SK-N-SH treated with all-trans-retinoic acid at 6 μM for 48 hours (cell line): ENCODE results near the gene PDCD6IP.
"Not testable (repeated sequence)": the region's sequence is repeated elsewhere in the genome, so short reads cannot be mapped to it uniquely, and the experiment has no call there.

Source experiments
- ATAC-seq: fragments of 200-7000 bp; cut with Tn5 transposase; 3 replicates; pipeline ENCODE4 v1.9.1; 2020; ENCODE audit warnings: mild to moderate bottlenecking, moderate library complexity
- ARNTL ChIP-seq: fragments of 450-650 bp; formaldehyde crosslinking; IDR thresholded peaks from 2 replicates; pipeline ENCODE4 v1.5.0; 2020; ENCODE audit warnings: low read depth, mild to moderate bottlenecking, moderate library complexity, borderline replicate concordance
- BACH2 ChIP-seq: fragments of 250-450 bp; sonication (Bioruptor Pico); IDR thresholded peaks from 2 replicates; pipeline ENCODE4 v1.9.0; 2021; ENCODE audit warnings: mild to moderate bottlenecking, borderline replicate concordance
- CREB5 ChIP-seq: fragments of 250-450 bp; sonication (Bioruptor Pico); IDR thresholded peaks from 2 replicates; pipeline ENCODE4 v1.5.1; 2020; ENCODE audit warnings: low read depth, mild to moderate bottlenecking, moderate library complexity
- CSDC2 ChIP-seq: fragments of 250-450 bp; sonication (Bioruptor Pico); IDR thresholded peaks from 2 replicates; pipeline ENCODE4 v1.5.0; 2020; ENCODE audit warnings: mild to moderate bottlenecking, moderate library complexity
- CSRNP3 ChIP-seq: fragments of 250-450 bp; sonication (Bioruptor Pico); IDR thresholded peaks from 2 replicates; pipeline ENCODE4 v1.5.1; 2021; ENCODE audit warnings: mild to moderate bottlenecking, moderate library complexity
- ESRRG ChIP-seq: fragments of 250-450 bp; sonication (Bioruptor Pico); IDR thresholded peaks from 2 replicates; pipeline ENCODE4 v1.6.1; 2021; ENCODE audit warnings: mild to moderate bottlenecking
- GLIS3 ChIP-seq: fragments of 250-450 bp; sonication (Bioruptor Pico); IDR thresholded peaks from 2 replicates; pipeline ENCODE4 v1.5.0; 2020; ENCODE audit warnings: mild to moderate bottlenecking, moderate library complexity
- ISL1 ChIP-seq: fragments of 250-450 bp; sonication (Bioruptor Pico); IDR thresholded peaks from 2 replicates; pipeline ENCODE4 v2.1.2; 2022; ENCODE audit warnings: mild to moderate bottlenecking, moderate library complexity
- OSR1 ChIP-seq: fragments of 250-450 bp; sonication (Bioruptor Pico); IDR thresholded peaks from 2 replicates; pipeline ENCODE4 v1.8.0; 2022; ENCODE audit warnings: moderate library complexity, mild to moderate bottlenecking, inconsistent platforms
- POU6F1 ChIP-seq: fragments of 250-450 bp; sonication (Bioruptor Pico); IDR thresholded peaks from 2 replicates; pipeline ENCODE4 v1.8.0; 2021; ENCODE audit warnings: low read depth, mild to moderate bottlenecking, moderate library complexity, borderline replicate concordance
- PPARA ChIP-seq: fragments of 250-450 bp; sonication (Bioruptor Pico); IDR thresholded peaks from 2 replicates; pipeline ENCODE4 v1.5.0; 2020; ENCODE audit warnings: mild to moderate bottlenecking, borderline replicate concordance
- RARB ChIP-seq: fragments of 250-450 bp; sonication (Bioruptor Pico); IDR thresholded peaks from 2 replicates; pipeline ENCODE4 v1.8.0; 2021; ENCODE audit warnings: mild to moderate bottlenecking, moderate library complexity
- SNAI2 ChIP-seq: fragments of 250-450 bp; sonication (Bioruptor Pico); IDR thresholded peaks from 2 replicates; pipeline ENCODE4 v1.5.0; 2020; ENCODE audit warnings: mild to moderate bottlenecking, moderate library complexity
- TCF4 ChIP-seq: fragments of 250-450 bp; sonication (Bioruptor Pico); IDR thresholded peaks from 2 replicates; pipeline ENCODE4 v1.8.0; 2021; ENCODE audit warnings: mild to moderate bottlenecking, moderate library complexity, borderline replicate concordance
- TOX ChIP-seq: fragments of 250-450 bp; sonication (Bioruptor Pico); IDR thresholded peaks from 2 replicates; pipeline ENCODE4 v1.8.0; 2021; ENCODE audit warnings: mild to moderate bottlenecking, moderate library complexity, borderline replicate concordance
- ZFP3 ChIP-seq: fragments of 250-450 bp; sonication (Bioruptor Pico); IDR thresholded peaks from 2 replicates; pipeline ENCODE4 v1.5.0; 2020; ENCODE audit warnings: mild to moderate bottlenecking, moderate library complexity
- ZFP30 ChIP-seq: fragments of 450-650 bp; formaldehyde crosslinking; IDR thresholded peaks from 2 replicates; pipeline ENCODE4 v1.5.0; 2022; ENCODE audit warnings: mild to moderate bottlenecking, moderate library complexity
- ZNF565 ChIP-seq: fragments of 450-650 bp; formaldehyde crosslinking; conservative IDR thresholded peaks from 2 replicates; pipeline ENCODE4 v1.5.0; 2020; ENCODE audit warnings: low read depth, mild to moderate bottlenecking, moderate library complexity
- ZNF70 ChIP-seq: fragments of 450-650 bp; formaldehyde crosslinking; IDR thresholded peaks from 2 replicates; pipeline ENCODE4 v1.5.0; 2020; ENCODE audit warnings: mild to moderate bottlenecking, moderate library complexity
- ZNF8 ChIP-seq: fragments of 450-650 bp; formaldehyde crosslinking; IDR thresholded peaks from 2 replicates; pipeline ENCODE4 v1.5.0; 2020; ENCODE audit warnings: mild to moderate bottlenecking, moderate library complexity
- TF ChIP-seq, protein P1 (sequence below): fragments of 250-450 bp; sonication (Bioruptor Pico); IDR thresholded peaks from 2 replicates; pipeline ENCODE4 v1.5.0; 2020; ENCODE audit warnings: mild to moderate bottlenecking, moderate library complexity
- TF ChIP-seq, protein P2 (sequence below): fragments of 250-450 bp; sonication (Bioruptor Pico); IDR thresholded peaks from 2 replicates; pipeline ENCODE4 v1.8.0; 2020; ENCODE audit warnings: mild to moderate bottlenecking, moderate library complexity, borderline replicate concordance

The PDCD6IP gene

GRCh38 chr3:33751336-33751735 lies 47.1 kb upstream of the PDCD6IP start:
- ATAC-seq, result no peak

DNA sequence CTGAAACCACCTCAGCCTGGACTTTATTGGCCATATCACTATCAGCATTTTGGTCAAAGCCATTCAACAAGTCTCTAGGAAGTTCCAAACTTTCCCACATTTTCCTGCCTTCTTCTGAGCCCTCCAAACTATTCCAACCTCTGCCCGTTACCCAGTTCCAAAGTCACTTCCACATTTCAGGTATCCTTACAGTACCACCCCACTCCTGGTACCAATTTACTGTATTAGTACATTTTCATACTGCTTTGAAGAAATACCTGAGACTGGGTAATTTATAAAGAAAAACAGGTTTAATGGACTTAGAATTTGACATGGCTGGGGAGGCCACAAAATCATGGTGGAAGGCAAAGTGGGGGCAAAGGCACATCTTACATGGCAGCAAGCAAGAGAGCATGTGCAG lies 44.0 kb upstream of the PDCD6IP start:
- ATAC-seq, result not testable (repeated sequence)

More at GRCh38 chr3:33751336-33751735, 47.1 kb upstream of the PDCD6IP start:
- TF ChIP-seq PPARA (no peak), TOX (CRISPR knock-in tag) (no peak), GLIS3 (CRISPR knock-in tag) (no peak), ZNF8 (CRISPR knock-in tag) (no peak), RARB (no peak), OSR1 (CRISPR knock-in tag) (no peak), ZNF70 (CRISPR knock-in tag) (no peak), ESRRG (no peak), BACH2 (CRISPR knock-in tag) (no peak), CSDC2 (CRISPR knock-in tag) (no peak), ZFP30 (CRISPR knock-in tag) (no peak), CREB5 (CRISPR knock-in tag) (no peak), ZNF565 (CRISPR knock-in tag) (no peak), ISL1 (CRISPR knock-in tag) (no peak), SNAI2 (CRISPR knock-in tag) (no peak), ARNTL (no peak), CSRNP3 (CRISPR knock-in tag) (no peak)
- TF ChIP-seq, protein P1, sequence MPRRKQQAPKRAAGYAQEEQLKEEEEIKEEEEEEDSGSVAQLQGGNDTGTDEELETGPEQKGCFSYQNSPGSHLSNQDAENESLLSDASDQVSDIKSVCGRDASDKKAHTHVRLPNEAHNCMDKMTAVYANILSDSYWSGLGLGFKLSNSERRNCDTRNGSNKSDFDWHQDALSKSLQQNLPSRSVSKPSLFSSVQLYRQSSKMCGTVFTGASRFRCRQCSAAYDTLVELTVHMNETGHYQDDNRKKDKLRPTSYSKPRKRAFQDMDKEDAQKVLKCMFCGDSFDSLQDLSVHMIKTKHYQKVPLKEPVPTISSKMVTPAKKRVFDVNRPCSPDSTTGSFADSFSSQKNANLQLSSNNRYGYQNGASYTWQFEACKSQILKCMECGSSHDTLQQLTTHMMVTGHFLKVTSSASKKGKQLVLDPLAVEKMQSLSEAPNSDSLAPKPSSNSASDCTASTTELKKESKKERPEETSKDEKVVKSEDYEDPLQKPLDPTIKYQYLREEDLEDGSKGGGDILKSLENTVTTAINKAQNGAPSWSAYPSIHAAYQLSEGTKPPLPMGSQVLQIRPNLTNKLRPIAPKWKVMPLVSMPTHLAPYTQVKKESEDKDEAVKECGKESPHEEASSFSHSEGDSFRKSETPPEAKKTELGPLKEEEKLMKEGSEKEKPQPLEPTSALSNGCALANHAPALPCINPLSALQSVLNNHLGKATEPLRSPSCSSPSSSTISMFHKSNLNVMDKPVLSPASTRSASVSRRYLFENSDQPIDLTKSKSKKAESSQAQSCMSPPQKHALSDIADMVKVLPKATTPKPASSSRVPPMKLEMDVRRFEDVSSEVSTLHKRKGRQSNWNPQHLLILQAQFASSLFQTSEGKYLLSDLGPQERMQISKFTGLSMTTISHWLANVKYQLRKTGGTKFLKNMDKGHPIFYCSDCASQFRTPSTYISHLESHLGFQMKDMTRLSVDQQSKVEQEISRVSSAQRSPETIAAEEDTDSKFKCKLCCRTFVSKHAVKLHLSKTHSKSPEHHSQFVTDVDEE (CRISPR knock-in tag), result no peak
- TF ChIP-seq, protein P2, sequence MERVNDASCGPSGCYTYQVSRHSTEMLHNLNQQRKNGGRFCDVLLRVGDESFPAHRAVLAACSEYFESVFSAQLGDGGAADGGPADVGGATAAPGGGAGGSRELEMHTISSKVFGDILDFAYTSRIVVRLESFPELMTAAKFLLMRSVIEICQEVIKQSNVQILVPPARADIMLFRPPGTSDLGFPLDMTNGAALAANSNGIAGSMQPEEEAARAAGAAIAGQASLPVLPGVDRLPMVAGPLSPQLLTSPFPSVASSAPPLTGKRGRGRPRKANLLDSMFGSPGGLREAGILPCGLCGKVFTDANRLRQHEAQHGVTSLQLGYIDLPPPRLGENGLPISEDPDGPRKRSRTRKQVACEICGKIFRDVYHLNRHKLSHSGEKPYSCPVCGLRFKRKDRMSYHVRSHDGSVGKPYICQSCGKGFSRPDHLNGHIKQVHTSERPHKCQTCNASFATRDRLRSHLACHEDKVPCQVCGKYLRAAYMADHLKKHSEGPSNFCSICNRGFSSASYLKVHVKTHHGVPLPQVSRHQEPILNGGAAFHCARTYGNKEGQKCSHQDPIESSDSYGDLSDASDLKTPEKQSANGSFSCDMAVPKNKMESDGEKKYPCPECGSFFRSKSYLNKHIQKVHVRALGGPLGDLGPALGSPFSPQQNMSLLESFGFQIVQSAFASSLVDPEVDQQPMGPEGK (CRISPR knock-in tag), result no peak

DNA sequence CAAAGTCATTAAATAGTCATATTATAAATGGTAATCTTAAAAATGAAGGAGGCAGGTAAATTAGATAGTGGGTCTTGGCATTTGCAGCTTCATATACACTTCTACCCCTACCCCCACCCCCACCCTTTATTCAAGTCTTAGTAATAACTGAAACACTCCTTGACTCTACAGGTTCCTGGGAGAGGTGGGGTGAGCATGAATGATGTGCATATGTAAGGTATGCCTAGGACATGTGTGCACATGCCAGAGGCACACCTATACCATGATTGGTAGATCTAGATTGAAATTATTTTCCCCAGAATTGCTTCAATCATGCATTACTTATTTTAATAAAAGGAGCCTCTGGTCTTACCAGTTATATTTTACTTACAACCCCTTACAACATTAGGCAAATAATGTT lies 40.1 kb upstream of the PDCD6IP start:
- TF ChIP-seq ESRRG (no peak), SNAI2 (CRISPR knock-in tag) (no peak), ISL1 (CRISPR knock-in tag) (no peak), ZFP3 (no peak), BACH2 (CRISPR knock-in tag) (no peak), POU6F1 (no peak), PPARA (no peak), TCF4 (CRISPR knock-in tag) (no peak), ZNF70 (CRISPR knock-in tag) (no peak), RARB (no peak), CREB5 (CRISPR knock-in tag) (no peak), TOX (CRISPR knock-in tag) (no peak), CSDC2 (CRISPR knock-in tag) (no peak), ZNF8 (CRISPR knock-in tag) (no peak), GLIS3 (CRISPR knock-in tag) (no peak), OSR1 (CRISPR knock-in tag) (no peak)
- TF ChIP-seq, protein P1 (CRISPR knock-in tag), result no peak
- TF ChIP-seq, protein P2 (CRISPR knock-in tag), result no peak
- no peak for ATAC-seq
